Nephron (organoid): ENCODE measurements around the gene VAV2.

Source experiments
- H3K27ac Mint-ChIP-seq, 3 experiments: 2 replicates each; pipeline ENCODE4 v1.8.0; 2020; ENCODE audit warnings: mixed read lengths in 3 of 3, mild to moderate bottlenecking in 2 of 3, moderate library complexity in 1 of 3
- H3K27me3 Mint-ChIP-seq: 2 replicates; pipeline ENCODE4 v1.8.0; 2021; ENCODE audit warnings: low read depth, mild to moderate bottlenecking, moderate library complexity, mixed read lengths
- H3K36me3 Mint-ChIP-seq: 2 replicates; pipeline ENCODE4 v1.8.0; 2020; ENCODE audit warnings: low read depth, mixed read lengths
- H3K4me1 Mint-ChIP-seq: 2 replicates; pipeline ENCODE4 v1.8.0; 2020; ENCODE audit warnings: mixed read lengths
- H3K4me3 Mint-ChIP-seq, 3 experiments: 2 replicates each; pipeline ENCODE4 v1.8.0; 2020; ENCODE audit warnings: mild to moderate bottlenecking in 3 of 3, mixed read lengths in 3 of 3, moderate library complexity in 2 of 3
- H3K9me3 Mint-ChIP-seq: 2 replicates; pipeline ENCODE4 v1.8.0; 2020; ENCODE audit warnings: mixed read lengths
- CTCF ChIP-seq, 3 experiments: fragments of 200-600 bp; sonication (generic); IDR thresholded peaks; one replicate each; pipeline ENCODE4 v1.5.0; 2021; ENCODE audit warnings: antibody characterized with exemption in 3 of 3; ENCODE audit not compliant: unreplicated experiment in 3 of 3

The VAV2 gene

GRCh38 chr9:133759146-133759900, 232.8 kb downstream of the VAV2 start:
- H3K27ac Mint-ChIP-seq, result no peak overlapping the region
- H3K4me1 Mint-ChIP-seq, result peaks cover 19% of the 10 kb centered on the region
- peaks cover 34% of the 10 kb centered on the region for H3K36me3 Mint-ChIP-seq
- H3K4me3 Mint-ChIP-seq, result no peak overlapping the region
- no peak for TF ChIP-seq CTCF (IDR thresholded peaks at IDR 0.05; ENCODE audit: unreplicated experiment in 3 of 3)
- H3K27me3 Mint-ChIP-seq, result peaks cover 3% of the 10 kb centered on the region
- peaks cover 6% of the 10 kb centered on the region for H3K9me3 Mint-ChIP-seq

- H3K4me1 Mint-ChIP-seq, result peaks cover 19% of the 10 kb centered on the region
- peaks cover 6% of the 10 kb centered on the region for H3K27me3 Mint-ChIP-seq
- peak overlapping the region; percentile 57 to 83 (median 67) for H3K27ac Mint-ChIP-seq
- peaks cover 26% of the 10 kb centered on the region for H3K36me3 Mint-ChIP-seq
- H3K9me3 Mint-ChIP-seq, result peaks cover 12% of the 10 kb centered on the region
- no peak overlapping the region for H3K4me3 Mint-ChIP-seq
- no peak for TF ChIP-seq CTCF (IDR thresholded peaks at IDR 0.05; ENCODE audit: unreplicated experiment in 3 of 3)
Observed at GRCh38 chr9:133758228-133758627, 233.9 kb downstream of the VAV2 start.

- peaks cover 21% of the 10 kb centered on the region for H3K36me3 Mint-ChIP-seq
- peaks cover 12% of the 10 kb centered on the region for H3K9me3 Mint-ChIP-seq
- H3K4me3 Mint-ChIP-seq, result peak overlapping the region in 1 of 3 experiments; percentile 57
- peaks cover 19% of the 10 kb centered on the region for H3K4me1 Mint-ChIP-seq
- peaks cover 22% of the 10 kb centered on the region for H3K27me3 Mint-ChIP-seq
- TF ChIP-seq CTCF (IDR thresholded peaks at IDR 0.05; ENCODE audit: unreplicated experiment in 3 of 3), result no peak
- H3K27ac Mint-ChIP-seq, result peak overlapping the region; percentile 14 to 39 (median 17)
Observed at GRCh38 chr9:133754688-133755227, 237.4 kb downstream of the VAV2 start.

- Mint-ChIP-seq H3K9me3 (peaks cover 12% of the 10 kb centered on the region), H3K4me1 (peaks cover 19% of the 10 kb centered on the region), H3K27ac (no peak overlapping the region), H3K4me3 (no peak overlapping the region), H3K27me3 (peaks cover 22% of the 10 kb centered on the region), H3K36me3 (peaks cover 19% of the 10 kb centered on the region)
- TF ChIP-seq CTCF (IDR thresholded peaks at IDR 0.05; ENCODE audit: unreplicated experiment in 3 of 3), result no peak
Observed at GRCh38 chr9:133754187-133754586, 237.9 kb downstream of the VAV2 start.

- Mint-ChIP-seq H3K4me3 (no peak overlapping the region), H3K27ac (no peak overlapping the region), H3K9me3 (peaks cover 12% of the 10 kb centered on the region), H3K4me1 (peaks cover 12% of the 10 kb centered on the region), H3K36me3 (peaks cover 8% of the 10 kb centered on the region), H3K27me3 (peaks cover 29% of the 10 kb centered on the region)
- TF ChIP-seq CTCF (IDR thresholded peaks at IDR 0.05; ENCODE audit: unreplicated experiment in 3 of 3), result no peak
Observed at GRCh38 chr9:133752739-133753446, 239.2 kb downstream of the VAV2 start.
